SK-MEL-5 (cell line): ENCODE data around the gene PLS3. TPM values are rescaled to one million over a fixed set of nuclear protein-coding genes. Genes with fewer than 3 reads are reported as not detected.
A peak's percentile ranks its signal among the peaks of the same experiment; 100 is the strongest.
"Not testable (repeated sequence)": the region's sequence is repeated elsewhere in the genome, so short reads cannot be mapped to it uniquely, and the experiment has no call there.

ENCODE experiments used
- DNase-seq: peaks from one replicate; pipeline ENCODE4 v3.0.0-alpha.2; 2016; ENCODE audit warnings: low read depth, low spot score
- in situ Hi-C: cut with HindIII; loops from 2 replicates; pipeline ENCODE4 v1.10.0; 2016; ENCODE audit warnings: low sequenced_read_pairs, high pct_unique_total_duplicates, low pct_unique_long_range_greater_than_20kb
- polyA plus RNA-seq, 2 experiments: library from polyadenylated mRNA; depleted of rRNA; stranded (reverse); fragments of >200 nt; gene quantifications; 2 replicates each; pipeline ENCODE4 v1.2.3, GENCODE V29; 2015
- total RNA-seq: library from RNA; depleted of rRNA; stranded (reverse); fragments of >200 nt; shearing (Covaris generic); gene quantifications from 2 replicates; pipeline ENCODE4 v1.2.3, GENCODE V29; 2014; rRNA removed

PLS3 gene
- 183 and 188 TPM in 2 replicates for total RNA-seq
- 105 and 139 TPM in 2 replicates for polyA plus RNA-seq (2015; cell fraction: cytosol; rRNA removed)
- polyA plus RNA-seq (2015; cell fraction: nucleus; rRNA removed), result 48.1 and 53.8 TPM in 2 replicates

- in situ Hi-C loops, result no loop called here
- peak; percentile 86 for DNase-seq
These were observed at the start of gene PLS3 for GRCh38 chrX:115560978-115561604. Gene PLS3, plus strand, starts transcription at chrX:115561174. Its CDS starts 49,077 bp downstream, at chrX:115610251.

GRCh38 chrX:115518113-115518512, 42.9 kb upstream of the PLS3 start:
- in situ Hi-C loops, result no loop called here

GRCh38 chrX:115521741-115522140, 39.2 kb upstream of the PLS3 start:
- no peak for DNase-seq
- in situ Hi-C loops, result no loop called here

More at GRCh38 chrX:115518113-115518512, 42.9 kb upstream of the PLS3 start:
- no peak for DNase-seq

GRCh38 chrX:115522952-115523351, 38.0 kb upstream of the PLS3 start:
- no peak for DNase-seq
- in situ Hi-C loops, result no loop called here

GRCh38 chrX:115525486-115525885, 35.5 kb upstream of the PLS3 start:
- in situ Hi-C loops, result no loop called here

GRCh38 chrX:115531818-115532403, 29.1 kb upstream of the PLS3 start:
- in situ Hi-C loops, result no loop called here
- DNase-seq, result no peak

More at GRCh38 chrX:115525486-115525885, 35.5 kb upstream of the PLS3 start:
- DNase-seq, result no peak

- no peak for DNase-seq
- in situ Hi-C loops, result no loop called here
These were observed 27.5 kb upstream of the PLS3 start for GRCh38 chrX:115533485-115533884.

- no peak for DNase-seq
- in situ Hi-C loops, result no loop called here
These were observed 26.6 kb upstream of the PLS3 start for GRCh38 chrX:115534383-115534782.

GRCh38 chrX:115535421-115535820, 25.6 kb upstream of the PLS3 start:
- DNase-seq, result no peak

GRCh38 chrX:115535844-115536243, 25.1 kb upstream of the PLS3 start:
- DNase-seq, result no peak
- in situ Hi-C loops, result no loop called here

More at GRCh38 chrX:115535421-115535820, 25.6 kb upstream of the PLS3 start:
- in situ Hi-C loops, result no loop called here

- in situ Hi-C loops, result no loop called here
- no peak for DNase-seq
These were observed 21.1 kb upstream of the PLS3 start for GRCh38 chrX:115539841-115540240.

GRCh38 chrX:115541045-115541444, 19.9 kb upstream of the PLS3 start:
- in situ Hi-C loops, result not testable (repeated sequence)

GRCh38 chrX:115547448-115547847, 13.5 kb upstream of the PLS3 start:
- in situ Hi-C loops, result no loop called here

More at GRCh38 chrX:115541045-115541444, 19.9 kb upstream of the PLS3 start:
- DNase-seq, result not testable (repeated sequence)

GRCh38 chrX:115549008-115549407, 12.0 kb upstream of the PLS3 start:
- DNase-seq, result no peak
- in situ Hi-C loops, result no loop called here

More at GRCh38 chrX:115547448-115547847, 13.5 kb upstream of the PLS3 start:
- DNase-seq, result no peak

- in situ Hi-C loops, result no loop called here
- DNase-seq, result no peak
These were observed 7.8 kb upstream of the PLS3 start for GRCh38 chrX:115553171-115553570.

GRCh38 chrX:115559672-115560071, 1.3 kb upstream of the PLS3 start:
- no peak for DNase-seq
- in situ Hi-C loops, result no loop called here

GRCh38 chrX:115560211-115560977, 580 bp upstream of the PLS3 start:
- in situ Hi-C loops, result no loop called here
- DNase-seq, result peak; percentile 50
